Heart left ventricle (tissue), 16 donors: ENCODE results near the gene IVD. TPM values are rescaled to one million over a fixed set of nuclear protein-coding genes. Genes with fewer than 3 reads are reported as not detected.

ENCODE experiments used
- ATAC-seq, 4 donors: fragments of 200-7000 bp; cut with Tn5 transposase; one replicate each; pipeline ENCODE4 v1.9.1; 2020 to 2022; ENCODE audit warnings: moderate library complexity in 4 of 4, mild to moderate bottlenecking in 3 of 4, moderate number of reproducible peaks in 1 of 4
- DNase-seq, 5 donors: peaks; one replicate each; pipeline ENCODE4 v3.0.0-alpha.2; 2020
- H3K27ac ChIP-seq, 12 donors: fragments of 200-600 bp; sonication (generic) in 4 of 12; one replicate each; pipeline versions ENCODE4 v1.5.0 to v1.8.0; 2016 to 2022; ENCODE audit warnings: mild to moderate bottlenecking in 2 of 12
- H3K27me3 ChIP-seq, 9 donors: fragments of 200-600 bp; sonication (generic) in 2 of 9; one replicate each; pipeline versions ENCODE4 v1.5.1 to v1.8.0; 2016 to 2022; ENCODE audit warnings: mild to moderate bottlenecking in 3 of 9
- H3K36me3 ChIP-seq, 9 donors: fragments of 200-600 bp; sonication (generic) in 2 of 9; one replicate each; pipeline versions ENCODE4 v1.5.0 to v1.8.0; 2018 to 2022; ENCODE audit warnings: mild to moderate bottlenecking in 2 of 9
- H3K4me1 ChIP-seq, 12 donors: fragments of 200-600 bp; sonication (generic) in 4 of 12; one replicate each; pipeline versions ENCODE4 v1.5.0 to v1.8.0; 2016 to 2022; ENCODE audit warnings: mild to moderate bottlenecking in 3 of 12
- H3K4me3 ChIP-seq, 12 donors: fragments of 200-600 bp; sonication (generic) in 4 of 12; one replicate each; pipeline versions ENCODE4 v1.5.0 to v1.8.0; 2017 to 2022; ENCODE audit warnings: mild to moderate bottlenecking in 9 of 12, moderate library complexity in 4 of 12
- H3K9me3 ChIP-seq, 12 donors: fragments of 200-600 bp; sonication (generic) in 4 of 12; one replicate each; pipeline versions ENCODE4 v1.5.0 to v1.8.0; 2016 to 2022; ENCODE audit warnings: mild to moderate bottlenecking in 1 of 12
- CTCF ChIP-seq, 12 donors: fragments of 200-600 bp; sonication (generic) in 4 of 12; IDR thresholded peaks; one replicate each; pipeline versions ENCODE4 v1.5.0 to v1.8.0; 2018 to 2022; ENCODE audit warnings: antibody characterized with exemption in 12 of 12, mild to moderate bottlenecking in 5 of 12
- POLR2A ChIP-seq, 2 donors: fragments of 450-650 bp; IDR thresholded peaks; one replicate each; pipeline ENCODE4 v1.6.1; 2017; ENCODE audit warnings: antibody characterized with exemption in 2 of 2, mild to moderate bottlenecking in 2 of 2, moderate library complexity in 2 of 2
- WGBS, 4 donors: extraction: QIAGEN DNeasy Blood & Tissue Kit in 2 of 4; methylation state at CpG; one replicate each; pipeline versions ENCODE4 v1.1.5 to v1.1.7; 2013 to 2018; 5-methylcytosine and 5-hydroxymethylcytosine counted together
- intact Hi-C, 10 donors: fragments of 100-400 bp; cut with DNase I; formaldehyde crosslinking; loops; one replicate each; pipeline versions ENCODE4 v1.11.1 to v1.14.2; 2022
- polyA plus RNA-seq, 2 donors: library from polyadenylated mRNA; stranded (reverse); fragments of 200-250 nt; gene quantifications; one replicate each; pipeline ENCODE4 v1.2.3, GENCODE V29; 2013
- total RNA-seq, 9 donors: library from RNA; depleted of rRNA in 2 of 9; stranded (reverse); fragments of >200 nt in 2 of 9; fragmentation: NEBNext Ultra II Directional in 3 of 9; extraction: Animal tissue kit (Norgen Biotek cat#: 25700) in 3 of 9; gene quantifications; one replicate each; pipeline versions ENCODE4 v1.1.0 to v1.2.4, GENCODE V29; 2016 to 2023
- donor health status: ischemic (EF 13 %, LVEDD 7.1; RV severe dilation, severe dysfunction).
- donor health status: healthy with polysubstance abuse.
- donor health status: DM: no; HTN: yes; CAD: no.
- donor health status: DM: no; HTN: no; CAD: no.
- donor health status: ischemic (EF 25% LVEDD 6.9; RV normal size, moderate dysfunction).
- donor health status: ischemic (EF 25% LVEDD 5.7; RV mildly dilated, moderate dysfunction).
- donor health status: healthy.
- donor health status: DM: yes; HTN: yes; CAD: no.
- donor health status: ischemic (EF 35%, LVEDD 5.7; RV mildly dilated, moderate dysfunction).
- donor health status: nonischemic (EF 11% LVEDD 7.7; RV severe dilation, severe dysfunction).
- donor health status: DM: yes; HTN: yes; CAD: no.
- donor health status: PGD.
- donor health status: ischemic (EF 29% LVEDD 5.4; RV normal size, mild dysfunction).
- donor health status: nonischemic (EF 23%, LVEDD 6.1; RV moderate dilation, normal function).

Gene IVD
- total and polyA plus RNA-seq, 11 donors = 52.9 to 130 (median 95.1) TPM

GRCh38 chr15:40369971-40370370 is 35.6 kb upstream of the IVD start:
- no peak for ATAC-seq
- no peaks in the 10 kb centered on the region for H3K36me3 ChIP-seq
- TF ChIP-seq POLR2A (IDR thresholded peaks at IDR 0.05) (no peak), CTCF (IDR thresholded peaks at IDR 0.05) (no peak)
- WGBS, 4 donors = 74 to 87% (median 87%) methylated on average over 11 to 13 of the region's 13 CpGs; no CpG with 5 or more reads in 1 of the 4 donors
- no peak overlapping the region for H3K4me3 ChIP-seq
- DNase-seq = no peak
- H3K27ac ChIP-seq = no peak overlapping the region
- H3K4me1 ChIP-seq = peaks cover 0 to 33% (median 20%) of the 10 kb centered on the region in 12 donors
- H3K27me3 ChIP-seq = no peaks in the 10 kb centered on the region
- no peaks in the 10 kb centered on the region for H3K9me3 ChIP-seq
- intact Hi-C loops = loop anchor here in 8 of 10 donors (2.0 to 10.0 kb wide), 8 partner anchors 37 to 52 kb away; partner anchors contain the start of genes INAFM2 (in 4 of the 8) and IVD (in 1 of the 8)

- Histone ChIP-seq H3K4me1 (peaks cover 0 to 15% (median 4%) of the 10 kb centered on the region in 12 donors), H3K27me3 (no peaks in the 10 kb centered on the region), H3K4me3 (no peak overlapping the region), H3K9me3 (no peaks in the 10 kb centered on the region), H3K27ac (no peak overlapping the region), H3K36me3 (no peaks in the 10 kb centered on the region)
- WGBS, 4 donors = 32 to 61% (median 39%) methylated on average over 2 of the region's 2 CpGs
- ATAC-seq (no peak), DNase-seq (no peak)
- no peak for TF ChIP-seq CTCF (IDR thresholded peaks at IDR 0.05)
- no peak for TF ChIP-seq POLR2A (IDR thresholded peaks at IDR 0.05)
- intact Hi-C loops = loop anchor here in 1 of 10 donors (5.0 kb wide), 1 partner anchor 44 kb away; no protein-coding TSS in a partner anchor
Observed at GRCh38 chr15:40372981-40373380, 32.6 kb upstream of the IVD start.

- Histone ChIP-seq H3K27me3 (no peaks in the 10 kb centered on the region), H3K36me3 (no peaks in the 10 kb centered on the region), H3K27ac (no peak overlapping the region), H3K4me3 (no peak overlapping the region), H3K4me1 (peaks cover 0 to 21% (median 4%) of the 10 kb centered on the region in 12 donors), H3K9me3 (no peaks in the 10 kb centered on the region)
- DNase-seq (no peak), ATAC-seq (no peak)
- intact Hi-C loops = no loop called here
- TF ChIP-seq POLR2A (IDR thresholded peaks at IDR 0.05) (no peak), CTCF (IDR thresholded peaks at IDR 0.05) (no peak)
- WGBS, 4 donors = 78 to 90% (median 86%) methylated on average over 3 of the region's 3 CpGs
Observed at GRCh38 chr15:40377606-40378005, 28.0 kb upstream of the IVD start.

- H3K27ac ChIP-seq = peak overlapping the region in 4 of 12 donors; percentile 22 to 74 (median 58)
- no peaks in the 10 kb centered on the region for H3K27me3 ChIP-seq
- no peaks in the 10 kb centered on the region for H3K36me3 ChIP-seq
- intact Hi-C loops = no loop called here
- no peak overlapping the region for H3K4me3 ChIP-seq
- TF ChIP-seq CTCF (IDR thresholded peaks at IDR 0.05) (no peak), POLR2A (IDR thresholded peaks at IDR 0.05) (no peak)
- H3K9me3 ChIP-seq = no peaks in the 10 kb centered on the region
- DNase-seq (no peak), ATAC-seq (no peak)
- WGBS, 4 donors = 88 to 90% (median 88%) methylated on average over 4 of the region's 4 CpGs
- H3K4me1 ChIP-seq = peaks cover 0 to 31% (median 12%) of the 10 kb centered on the region in 12 donors
Observed at GRCh38 chr15:40379374-40379773, 26.2 kb upstream of the IVD start.
